ENCODE measurements around the gene AKNA.

The AKNA gene

DNA sequence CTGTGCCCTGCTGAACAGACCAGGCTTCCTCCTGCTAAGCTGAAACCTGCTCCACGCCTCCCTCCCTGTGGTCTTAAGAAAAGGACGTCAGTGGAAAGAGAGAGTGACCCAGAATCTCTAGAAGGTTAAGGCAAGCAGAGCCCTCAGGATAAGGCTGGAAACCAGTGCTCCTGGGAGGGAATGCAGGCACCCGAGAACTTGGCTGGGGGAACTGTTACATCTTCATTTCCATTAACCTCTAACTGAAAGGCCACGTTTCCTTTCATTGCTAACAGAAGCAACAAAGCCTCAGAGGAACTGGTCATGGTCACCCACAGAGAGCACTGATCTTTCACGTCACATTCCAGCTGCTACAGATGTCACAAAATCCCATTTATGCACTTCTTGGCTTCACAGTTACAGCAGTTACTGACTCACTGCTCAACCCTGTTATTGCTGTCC, 26.1 kb upstream of the AKNA start:
- TF ChIP-seq, protein P1, sequence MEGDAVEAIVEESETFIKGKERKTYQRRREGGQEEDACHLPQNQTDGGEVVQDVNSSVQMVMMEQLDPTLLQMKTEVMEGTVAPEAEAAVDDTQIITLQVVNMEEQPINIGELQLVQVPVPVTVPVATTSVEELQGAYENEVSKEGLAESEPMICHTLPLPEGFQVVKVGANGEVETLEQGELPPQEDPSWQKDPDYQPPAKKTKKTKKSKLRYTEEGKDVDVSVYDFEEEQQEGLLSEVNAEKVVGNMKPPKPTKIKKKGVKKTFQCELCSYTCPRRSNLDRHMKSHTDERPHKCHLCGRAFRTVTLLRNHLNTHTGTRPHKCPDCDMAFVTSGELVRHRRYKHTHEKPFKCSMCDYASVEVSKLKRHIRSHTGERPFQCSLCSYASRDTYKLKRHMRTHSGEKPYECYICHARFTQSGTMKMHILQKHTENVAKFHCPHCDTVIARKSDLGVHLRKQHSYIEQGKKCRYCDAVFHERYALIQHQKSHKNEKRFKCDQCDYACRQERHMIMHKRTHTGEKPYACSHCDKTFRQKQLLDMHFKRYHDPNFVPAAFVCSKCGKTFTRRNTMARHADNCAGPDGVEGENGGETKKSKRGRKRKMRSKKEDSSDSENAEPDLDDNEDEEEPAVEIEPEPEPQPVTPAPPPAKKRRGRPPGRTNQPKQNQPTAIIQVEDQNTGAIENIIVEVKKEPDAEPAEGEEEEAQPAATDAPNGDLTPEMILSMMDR (IDR thresholded peaks at IDR 0.05; ENCODE audit: insufficient read depth, low read length, missing control alignments): no peak
- DNase-seq (ENCODE audit: low read depth, low spot score): no peak
- no peak overlapping the region for H3K4me3 ChIP-seq (ENCODE audit: low read depth, low read length)
- CTCF ChIA-PET: interaction anchor here (0.7 to 8.1 kb wide), 6 partner anchors 10 to 597 kb away, joined by 3 to 207 read pairs (median 4); no protein-coding TSS in a partner anchor
- POLR2A ChIA-PET: interaction anchor here (0.6 kb wide), 1 partner anchor 151 kb away, joined by 4 read pairs; no protein-coding TSS in a partner anchor

DNA sequence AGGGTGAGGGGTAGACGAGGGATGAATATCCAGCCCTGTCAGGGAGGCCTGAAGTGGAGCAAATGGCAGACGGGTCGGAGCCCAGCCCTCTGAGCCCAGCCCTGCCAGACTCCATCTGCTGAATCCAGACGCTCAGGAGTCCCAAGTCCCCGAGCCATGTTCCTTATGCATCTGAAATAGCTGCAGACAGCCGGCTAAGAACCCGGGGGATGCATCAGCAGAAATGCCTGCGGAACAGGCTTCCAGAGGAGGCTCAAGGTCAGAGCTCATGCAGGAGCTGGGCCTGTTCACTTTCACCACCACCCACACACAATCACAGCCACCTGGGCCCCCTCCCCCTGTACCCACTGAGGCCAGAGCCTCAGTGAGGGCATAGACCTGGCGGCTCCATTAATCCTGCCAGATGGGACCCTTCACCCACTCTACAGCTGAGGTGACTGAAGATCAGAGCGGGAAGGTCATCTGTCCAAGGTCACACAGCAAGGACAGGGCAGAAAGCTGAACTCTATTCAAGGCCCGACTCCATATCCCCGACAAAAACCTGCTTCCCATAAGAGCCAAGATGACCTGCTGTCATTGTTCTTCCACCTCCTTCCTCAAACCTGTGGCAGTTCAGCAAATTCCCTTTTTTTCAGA, 24.4 kb upstream of the AKNA start:
- TF ChIP-seq, protein P1 (IDR thresholded peaks at IDR 0.05; ENCODE audit: insufficient read depth, low read length, missing control alignments): no peak
- H3K4me3 ChIP-seq (ENCODE audit: low read depth, low read length): no peak overlapping the region
- POLR2A ChIA-PET: no interaction called here
- DNase-seq (ENCODE audit: low read depth, low spot score): no peak
- CTCF ChIA-PET: interaction anchor here (1.9 to 5.8 kb wide), 2 partner anchors 11 to 242 kb away, joined by 8 to 33 read pairs; no protein-coding TSS in a partner anchor

DNA sequence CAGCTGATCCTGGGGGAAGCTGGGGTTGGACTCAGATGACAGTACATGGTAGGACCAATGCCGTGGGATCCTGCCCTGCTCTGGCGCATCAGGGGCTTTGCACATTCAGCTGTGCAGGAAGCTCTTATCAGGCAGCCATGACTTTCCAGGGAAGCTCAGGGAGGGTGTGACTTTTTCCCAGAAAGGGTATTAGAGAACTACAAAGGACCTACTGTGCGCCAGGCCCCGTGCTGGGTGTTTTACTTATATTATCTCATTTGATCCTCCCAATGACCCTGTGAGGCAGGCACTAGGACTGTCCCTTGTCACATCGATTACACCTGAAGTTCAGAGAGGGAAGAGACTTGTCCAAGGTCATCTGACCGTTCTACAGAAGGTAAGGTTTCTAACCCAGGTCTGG, 23.7 kb upstream of the AKNA start:
- POLR2A ChIA-PET: no interaction called here
- TF ChIP-seq, protein P1 (IDR thresholded peaks at IDR 0.05; ENCODE audit: insufficient read depth, low read length, missing control alignments): no peak
- no peak for DNase-seq (ENCODE audit: low read depth, low spot score)
- no peak overlapping the region for H3K4me3 ChIP-seq (ENCODE audit: low read depth, low read length)
- CTCF ChIA-PET: interaction anchor here (1.5 to 5.8 kb wide), 3 partner anchors 8 to 243 kb away, joined by 3 to 33 read pairs (median 8); no protein-coding TSS in a partner anchor

DNA sequence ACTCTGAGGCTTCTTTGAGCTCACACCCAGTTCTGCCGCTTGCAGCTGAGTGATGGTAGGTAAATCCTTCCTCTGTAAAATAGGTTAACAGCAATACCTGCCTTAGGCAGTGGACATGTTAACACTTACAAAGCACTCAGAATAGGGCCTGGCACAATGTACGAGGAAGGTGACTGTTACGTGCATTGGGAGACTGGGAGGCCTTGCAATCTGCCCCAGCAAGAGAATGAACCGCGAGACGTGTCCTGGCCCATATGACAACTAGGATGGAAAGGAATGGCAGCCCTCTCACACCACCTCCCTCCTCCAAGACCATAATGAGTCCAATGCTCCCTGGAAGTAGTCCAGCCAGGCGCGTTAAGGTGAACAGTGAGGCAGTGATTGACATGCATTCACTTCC, 23.1 kb upstream of the AKNA start:
- no peak overlapping the region for H3K4me3 ChIP-seq (ENCODE audit: low read depth, low read length)
- ChIA-PET CTCF (interaction anchor here (1.5 to 5.8 kb wide), 3 partner anchors 8 to 243 kb away, joined by 3 to 33 read pairs (median 8); no protein-coding TSS in a partner anchor), POLR2A (no interaction called here)
- TF ChIP-seq, protein P1 (IDR thresholded peaks at IDR 0.05; ENCODE audit: insufficient read depth, low read length, missing control alignments): no peak
- no peak for DNase-seq (ENCODE audit: low read depth, low spot score)

DNA sequence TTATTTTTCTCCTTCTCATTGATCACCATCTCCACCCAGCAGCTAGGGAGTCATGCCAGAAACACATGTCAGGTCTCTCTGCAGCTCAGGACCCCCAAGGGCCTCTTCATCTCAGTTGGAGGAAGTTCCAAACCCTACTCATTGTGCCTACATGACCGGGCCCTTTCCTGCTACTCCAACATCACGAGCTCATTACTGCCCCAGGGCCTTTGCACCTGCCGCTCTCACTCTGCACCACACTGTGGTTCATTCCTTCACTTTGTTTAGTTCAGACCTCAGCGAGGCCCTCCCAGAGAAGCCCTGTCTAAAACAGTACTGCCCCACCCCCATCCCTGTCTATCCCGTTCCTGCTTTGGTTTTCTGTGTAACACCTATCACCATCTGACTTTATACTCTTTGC, 22.1 kb upstream of the AKNA start:
- CTCF ChIA-PET: interaction anchor here (0.6 to 11.3 kb wide), 12 partner anchors 7 to 606 kb away, joined by 3 to 238 read pairs (median 4); partner anchors contain the start of gene TEX53
- TF ChIP-seq, protein P1 (IDR thresholded peaks at IDR 0.05; ENCODE audit: insufficient read depth, low read length, missing control alignments): no peak

DNA sequence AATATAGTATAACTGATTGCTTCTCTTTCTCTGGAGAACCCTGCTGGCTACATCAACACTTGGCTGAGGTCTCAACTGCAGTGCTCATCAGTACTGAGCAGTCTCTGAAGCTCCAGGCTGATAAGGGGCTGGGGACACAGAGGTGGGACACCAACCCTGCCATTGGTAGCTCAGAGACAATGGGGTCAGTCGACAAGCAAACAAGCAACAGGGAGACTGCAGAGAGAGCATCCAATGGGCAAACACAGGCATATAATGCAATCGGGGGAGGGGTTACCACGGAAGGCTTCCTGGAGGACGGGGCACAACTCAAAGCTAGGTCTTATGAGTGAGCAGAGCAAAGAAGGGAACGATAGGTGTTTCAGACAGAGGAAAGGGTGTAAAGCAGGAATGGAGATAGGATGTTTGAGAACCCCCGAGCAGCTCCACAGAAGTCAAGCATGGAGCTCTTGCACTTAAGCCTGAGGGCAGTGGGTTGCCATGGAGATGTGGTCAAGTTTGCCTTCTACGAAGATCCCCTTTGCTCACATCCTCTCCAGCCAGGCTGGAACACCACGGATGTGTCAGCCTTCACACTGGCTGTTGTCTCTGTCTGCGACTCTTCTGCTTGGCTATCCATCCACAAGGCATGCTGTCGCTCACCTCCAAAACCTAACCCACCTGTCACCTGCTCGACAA, 21.5 kb upstream of the AKNA start:
- TF ChIP-seq, protein P1 (IDR thresholded peaks at IDR 0.05; ENCODE audit: insufficient read depth, low read length, missing control alignments): no peak
- H3K4me3 ChIP-seq (ENCODE audit: low read depth, low read length): no peak overlapping the region
- ChIA-PET CTCF (interaction anchor here (0.6 to 11.3 kb wide), 14 partner anchors 8 to 606 kb away, joined by 3 to 238 read pairs (median 4); partner anchors contain the start of genes TEX53 and WHRN), POLR2A (interaction anchor here (0.6 kb wide), 1 partner anchor 282 kb away, joined by 3 read pairs; no protein-coding TSS in a partner anchor)
- DNase-seq (ENCODE audit: low read depth, low spot score): no peak

More for the DNA sequence above, 22.1 kb upstream of the AKNA start:
- POLR2A ChIA-PET: no interaction called here
- H3K4me3 ChIP-seq (ENCODE audit: low read depth, low read length): no peak overlapping the region
- DNase-seq (ENCODE audit: low read depth, low spot score): no peak

All from AG04449 (cell line).